ENCODE measurements around the gene AMER3. TPM values are rescaled to one million over a fixed set of nuclear protein-coding genes. Genes with fewer than 3 reads are reported as not detected.

Gene AMER3
- total RNA-seq, 2 experiments from 2014 or later: not detected

- Histone ChIP-seq H3K36me3 (ENCODE audit: insufficient read depth, low read length) (no peaks in the 10 kb centered on the region), H3K27ac (ENCODE audit: low read depth, low read length, poor library complexity, severe bottlenecking) (no peak overlapping the region), H3K4me2 (ENCODE audit: low read length) (no peak overlapping the region), H4K20me1 (ENCODE audit: insufficient read depth, low read length) (no peaks in the 10 kb centered on the region), H2AFZ (ENCODE audit: low read length) (no peak overlapping the region), H3K9me3 (ENCODE audit: low read length) (no peaks in the 10 kb centered on the region), H3K4me1 (ENCODE audit: insufficient read depth, low read length, poor library complexity, severe bottlenecking) (no peaks in the 10 kb centered on the region), H3K79me2 (ENCODE audit: insufficient read depth, low read depth, low read length) (no peaks in the 10 kb centered on the region), H3K4me3 (ENCODE audit: low read depth, low read length, poor library complexity, severe bottlenecking) (no peak overlapping the region), H3K9me2 (ENCODE audit: insufficient read depth, low read length) (no peaks in the 10 kb centered on the region)
- TF ChIP-seq EZH2phosphoT487 (IDR thresholded peaks at IDR 0.05; ENCODE audit: borderline replicate concordance, low read depth, low read length) (no peak), CTCF (conservative IDR thresholded peaks at IDR 0.05; ENCODE audit: low read length) (no peak)
- no peak for DNase-seq (ENCODE audit: low spot score)
- ChIA-PET POLR2A (no interaction called here), CTCF (ENCODE audit: unreplicated experiment) (no interaction called here)
- intact Hi-C loops (cut with micrococcal nuclease; ENCODE audit: unreplicated experiment): no loop called here
- BruUV-seq (replicated peaks): no TSS peak
Measured at GRCh38 chr2:130766037-130766436, 10.7 kb downstream of the AMER3 start.

- CTCF ChIA-PET (ENCODE audit: unreplicated experiment): no interaction called here
- POLR2A ChIA-PET: no interaction called here
- TF ChIP-seq EZH2phosphoT487 (IDR thresholded peaks at IDR 0.05; ENCODE audit: borderline replicate concordance, low read depth, low read length) (no peak), CTCF (conservative IDR thresholded peaks at IDR 0.05; ENCODE audit: low read length) (no peak)
Measured at GRCh38 chr2:130766711-130767407, 11.5 kb downstream of the AMER3 start.

DNA sequence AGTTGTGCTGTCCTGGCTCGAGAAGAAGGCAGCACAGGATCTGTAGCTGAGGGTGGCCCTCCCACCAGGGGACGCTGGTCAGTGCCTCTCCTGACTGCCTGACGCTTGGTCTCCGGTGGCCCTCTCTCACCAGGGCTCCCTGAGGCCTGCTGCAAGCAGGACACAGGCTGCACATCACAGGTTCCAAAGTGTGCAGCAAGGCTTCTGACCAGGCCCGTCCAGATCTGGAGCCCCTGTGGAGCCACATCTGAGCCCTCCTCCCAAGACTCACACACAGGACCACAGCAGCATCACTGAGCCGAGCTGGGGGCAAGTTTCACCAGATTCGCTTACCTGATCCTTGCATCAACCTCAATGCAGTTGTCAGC lies 12.1 kb downstream of the AMER3 start:
- Histone ChIP-seq H2AFZ (ENCODE audit: low read length) (no peak overlapping the region), H3K27ac (ENCODE audit: low read depth, low read length, poor library complexity, severe bottlenecking) (no peak overlapping the region), H4K20me1 (ENCODE audit: insufficient read depth, low read length) (no peaks in the 10 kb centered on the region), H3K4me1 (ENCODE audit: insufficient read depth, low read length, poor library complexity, severe bottlenecking) (no peaks in the 10 kb centered on the region), H3K4me2 (ENCODE audit: low read length) (no peak overlapping the region), H3K36me3 (ENCODE audit: insufficient read depth, low read length) (no peaks in the 10 kb centered on the region), H3K9me3 (ENCODE audit: low read length) (no peaks in the 10 kb centered on the region), H3K79me2 (ENCODE audit: insufficient read depth, low read depth, low read length) (no peaks in the 10 kb centered on the region), H3K9me2 (ENCODE audit: insufficient read depth, low read length) (no peaks in the 10 kb centered on the region), H3K4me3 (ENCODE audit: low read depth, low read length, poor library complexity, severe bottlenecking) (no peak overlapping the region)
- no peak for DNase-seq (ENCODE audit: low spot score)
- CTCF ChIA-PET (ENCODE audit: unreplicated experiment): no interaction called here
- no TSS peak for BruUV-seq (replicated peaks)
- POLR2A ChIA-PET: no interaction called here
- TF ChIP-seq CTCF (conservative IDR thresholded peaks at IDR 0.05; ENCODE audit: low read length) (no peak), EZH2phosphoT487 (IDR thresholded peaks at IDR 0.05; ENCODE audit: borderline replicate concordance, low read depth, low read length) (no peak)
- intact Hi-C loops (cut with micrococcal nuclease; ENCODE audit: unreplicated experiment): no loop called here

More at GRCh38 chr2:130766711-130767407, 11.5 kb downstream of the AMER3 start:
- Histone ChIP-seq H3K79me2 (ENCODE audit: insufficient read depth, low read depth, low read length) (no peaks in the 10 kb centered on the region), H2AFZ (ENCODE audit: low read length) (no peak overlapping the region), H3K9me3 (ENCODE audit: low read length) (no peaks in the 10 kb centered on the region), H3K36me3 (ENCODE audit: insufficient read depth, low read length) (no peaks in the 10 kb centered on the region), H3K4me2 (ENCODE audit: low read length) (no peak overlapping the region), H3K27ac (ENCODE audit: low read depth, low read length, poor library complexity, severe bottlenecking) (no peak overlapping the region), H4K20me1 (ENCODE audit: insufficient read depth, low read length) (no peaks in the 10 kb centered on the region), H3K9me2 (ENCODE audit: insufficient read depth, low read length) (no peaks in the 10 kb centered on the region), H3K4me1 (ENCODE audit: insufficient read depth, low read length, poor library complexity, severe bottlenecking) (no peaks in the 10 kb centered on the region), H3K4me3 (ENCODE audit: low read depth, low read length, poor library complexity, severe bottlenecking) (no peak overlapping the region)
- no peak for DNase-seq (ENCODE audit: low spot score)
- no TSS peak for BruUV-seq (replicated peaks)
- intact Hi-C loops (cut with micrococcal nuclease; ENCODE audit: unreplicated experiment): no loop called here

Data from OCI-LY7 (cell line).